ENCODE results near the gene SNED1.

The SNED1 gene

GRCh38 chr2:241132538-241133435 lies 134.4 kb downstream of the SNED1 start:
- Histone ChIP-seq H3K4me3 (ENCODE audit: low read length) (no peak overlapping the region), H3F3A (ENCODE audit: insufficient read depth, low read length) (no peaks in the 10 kb centered on the region), H3K9me2 (replicated peaks; ENCODE audit: insufficient read depth, low read length) (no peaks in the 10 kb centered on the region), H3K4me2 (ENCODE audit: low read depth, low read length) (no peak overlapping the region), H3K36me3 (replicated peaks; ENCODE audit: insufficient read depth, low read length) (no peaks in the 10 kb centered on the region), H3K9ac (ENCODE audit: low read length) (no peak overlapping the region), H3K27me3 (replicated peaks; ENCODE audit: insufficient read depth, low read length) (no peaks in the 10 kb centered on the region), H4K20me1 (ENCODE audit: insufficient read depth, low read length) (no peaks in the 10 kb centered on the region), H3K79me2 (ENCODE audit: low read length) (no peaks in the 10 kb centered on the region), H3K4me1 (ENCODE audit: low read length) (no peaks in the 10 kb centered on the region), H3K27ac (ENCODE audit: low read length) (no peak overlapping the region), H2AFZ (ENCODE audit: low read length) (no peak overlapping the region), H3K9me3 (replicated peaks; ENCODE audit: insufficient read depth, low read length) (no peaks in the 10 kb centered on the region)
- DNase-seq: no peak
- TF ChIP-seq CTCF (IDR thresholded peaks at IDR 0.05; ENCODE audit: low read length) (no peak), EZH2phosphoT487 (IDR thresholded peaks at IDR 0.05; ENCODE audit: low read length) (no peak), EZH2 (optimal IDR thresholded peaks at IDR 0.05; ENCODE audit: low read depth, low read length) (no peak)

- Histone ChIP-seq H3F3A (ENCODE audit: insufficient read depth, low read length) (no peaks in the 10 kb centered on the region), H3K4me2 (ENCODE audit: low read depth, low read length) (no peak overlapping the region), H4K20me1 (ENCODE audit: insufficient read depth, low read length) (no peaks in the 10 kb centered on the region), H3K27ac (ENCODE audit: low read length) (no peak overlapping the region), H3K4me1 (ENCODE audit: low read length) (no peaks in the 10 kb centered on the region), H3K9me2 (replicated peaks; ENCODE audit: insufficient read depth, low read length) (no peaks in the 10 kb centered on the region), H3K9ac (ENCODE audit: low read length) (no peak overlapping the region), H3K9me3 (replicated peaks; ENCODE audit: insufficient read depth, low read length) (no peaks in the 10 kb centered on the region), H2AFZ (ENCODE audit: low read length) (no peak overlapping the region), H3K4me3 (ENCODE audit: low read length) (no peak overlapping the region), H3K36me3 (replicated peaks; ENCODE audit: insufficient read depth, low read length) (no peaks in the 10 kb centered on the region), H3K79me2 (ENCODE audit: low read length) (no peaks in the 10 kb centered on the region), H3K27me3 (replicated peaks; ENCODE audit: insufficient read depth, low read length) (no peaks in the 10 kb centered on the region)
- TF ChIP-seq EZH2 (optimal IDR thresholded peaks at IDR 0.05; ENCODE audit: low read depth, low read length) (no peak), EZH2phosphoT487 (IDR thresholded peaks at IDR 0.05; ENCODE audit: low read length) (no peak), CTCF (IDR thresholded peaks at IDR 0.05; ENCODE audit: low read length) (no peak)
- DNase-seq: no peak
Observed at GRCh38 chr2:241133436-241133820, 135.0 kb downstream of the SNED1 start.

DNA sequence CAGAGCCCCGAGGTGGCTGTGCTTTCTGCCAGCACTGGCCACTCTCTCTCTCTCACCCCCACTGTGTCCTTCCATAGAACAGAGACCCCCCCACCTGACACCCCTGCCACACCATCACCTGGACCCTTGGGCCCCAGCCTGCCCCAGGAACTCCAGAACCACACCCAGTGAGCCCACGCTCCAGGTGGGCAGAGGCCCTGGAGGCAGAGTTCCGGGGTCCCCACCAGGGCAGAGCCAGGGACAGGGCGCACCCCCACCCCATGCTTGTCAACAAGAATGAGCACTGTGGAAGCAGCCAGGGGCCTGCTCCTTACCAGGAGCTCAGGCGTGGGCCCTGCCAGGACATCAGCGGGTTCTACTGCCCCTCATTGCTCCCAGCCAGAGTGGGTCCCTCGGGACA lies 136.3 kb downstream of the SNED1 start:
- H3K9ac ChIP-seq (ENCODE audit: low read length): no peak overlapping the region
- H3K9me3 ChIP-seq (replicated peaks; ENCODE audit: insufficient read depth, low read length): no peaks in the 10 kb centered on the region
- H3K4me3 ChIP-seq (ENCODE audit: low read length): no peak overlapping the region
- no peaks in the 10 kb centered on the region for H4K20me1 ChIP-seq (ENCODE audit: insufficient read depth, low read length)
- H3K4me2 ChIP-seq (ENCODE audit: low read depth, low read length): no peak overlapping the region
- DNase-seq: no peak
- no peaks in the 10 kb centered on the region for H3K9me2 ChIP-seq (replicated peaks; ENCODE audit: insufficient read depth, low read length)
- no peaks in the 10 kb centered on the region for H3K79me2 ChIP-seq (ENCODE audit: low read length)
- H3F3A ChIP-seq (ENCODE audit: insufficient read depth, low read length): no peaks in the 10 kb centered on the region
- no peak overlapping the region for H3K27ac ChIP-seq (ENCODE audit: low read length)
- no peaks in the 10 kb centered on the region for H3K4me1 ChIP-seq (ENCODE audit: low read length)
- no peaks in the 10 kb centered on the region for H3K27me3 ChIP-seq (replicated peaks; ENCODE audit: insufficient read depth, low read length)
- TF ChIP-seq EZH2 (optimal IDR thresholded peaks at IDR 0.05; ENCODE audit: low read depth, low read length) (no peak), EZH2phosphoT487 (IDR thresholded peaks at IDR 0.05; ENCODE audit: low read length) (no peak), CTCF (IDR thresholded peaks at IDR 0.05; ENCODE audit: low read length) (no peak)
- no peaks in the 10 kb centered on the region for H3K36me3 ChIP-seq (replicated peaks; ENCODE audit: insufficient read depth, low read length)
- H2AFZ ChIP-seq (ENCODE audit: low read length): no peak overlapping the region
